Right lobe of liver (tissue), 6 donors: Measurements from ENCODE around the gene PFDN5. TPM values are rescaled to one million over a fixed set of nuclear protein-coding genes. Genes with fewer than 3 reads are reported as not detected.

ENCODE experiments used
- ATAC-seq, 4 donors: fragments of 200-7000 bp; cut with Tn5 transposase; one replicate each; pipeline ENCODE4 v1.9.1; 2020; ENCODE audit warnings: mild to moderate bottlenecking in 4 of 4, moderate library complexity in 4 of 4
- DNase-seq, 3 donors: peaks; one replicate each; pipeline ENCODE4 v3.0.0-alpha.2; 2020
- H3K27ac ChIP-seq, 3 donors: fragments of 200-600 bp; one replicate each; pipeline ENCODE4 v1.8.0; 2022
- H3K27me3 ChIP-seq, 2 donors: fragments of 200-600 bp; one replicate each; pipeline ENCODE4 v1.8.0; 2022
- H3K36me3 ChIP-seq, 4 donors: fragments of 200-600 bp; sonication (generic) in 1 of 4; one replicate each; pipeline versions ENCODE4 v1.5.1 to v1.8.0; 2017 to 2022; ENCODE audit warnings: control low read depth in 1 of 4
- H3K4me1 ChIP-seq, 4 donors: fragments of 200-600 bp; sonication (generic) in 1 of 4; one replicate each; pipeline versions ENCODE4 v1.5.1 to v1.8.0; 2017 to 2022; ENCODE audit warnings: control low read depth in 1 of 4
- H3K4me3 ChIP-seq, 3 donors: fragments of 200-600 bp; one replicate each; pipeline ENCODE4 v1.8.0; 2022
- H3K9me3 ChIP-seq, 4 donors: fragments of 200-600 bp; sonication (generic) in 1 of 4; one replicate each; pipeline versions ENCODE4 v1.5.1 to v1.8.0; 2017 to 2022; ENCODE audit warnings: control low read depth in 1 of 4
- CTCF ChIP-seq, 4 donors: fragments of 200-600 bp in 3 of 4; fragments of 450-650 bp in 1 of 4; IDR thresholded peaks; one replicate each; pipeline versions ENCODE4 v1.5.1 to v1.8.0; 2016 to 2022; ENCODE audit warnings: antibody characterized with exemption in 4 of 4, mild to moderate bottlenecking in 2 of 4
- POLR2A ChIP-seq: fragments of 450-650 bp; IDR thresholded peaks from one replicate; pipeline ENCODE4 v1.6.1; 2017; ENCODE audit warnings: antibody characterized with exemption, mild to moderate bottlenecking
- WGBS: methylation state at CpG from one replicate; pipeline ENCODE4 v1.1.6; 2018; ENCODE audit warnings: low coverage, low lambda C conversion rate; ENCODE audit not compliant: insufficient coverage; ENCODE audit errors: missing lambda C conversion rate; 5-methylcytosine and 5-hydroxymethylcytosine counted together
- intact Hi-C, 2 donors: fragments of 100-400 bp; cut with DNase I; formaldehyde crosslinking; loops; one replicate each; pipeline versions ENCODE4 v1.11.2 to v1.14.1; 2022
- total RNA-seq, 6 experiments: library from RNA; depleted of rRNA in 2 of 6; stranded (reverse); fragments of >200 nt in 2 of 6; fragmentation: NEBNext Ultra II Directional in 3 of 6; extraction: Animal tissue kit (Norgen Biotek cat#: 25700) in 3 of 6; gene quantifications; one replicate each; pipeline versions ENCODE4 v1.1.0 to v1.2.4, GENCODE V29; 2016 to 2023
- donor health status: DM: no; HTN: yes; CAD: no.
- donor health status: DM: no; HTN: no; CAD: no.
- donor health status: DM: no; HTN: no; CAD: no.
- donor health status: DM: no; HTN: yes; CAD: no.
- donor health status: DM: no; HTN: yes; CAD: no.

Gene PFDN5
- total RNA-seq, 6 experiments from 2014 or later = 122 to 170 (median 146) TPM

GRCh38 chr12:53306826-53307225 lies 11.5 kb downstream of the PFDN5 start:
- no peak for ATAC-seq

GRCh38 chr12:53308276-53308675 lies 12.9 kb downstream of the PFDN5 start:
- DNase-seq = no peak
- Histone ChIP-seq H3K4me1 (no peaks in the 10 kb centered on the region), H3K9me3 (no peaks in the 10 kb centered on the region), H3K36me3 (peaks cover 0 to 53% (median 8%) of the 10 kb centered on the region in 4 donors), H3K27ac (no peak overlapping the region), H3K4me3 (no peak overlapping the region), H3K27me3 (no peaks in the 10 kb centered on the region)
- TF ChIP-seq POLR2A (no peak), CTCF (IDR thresholded peaks at IDR 0.05) (no peak)
- intact Hi-C loops = no loop called here
- WGBS = 57% methylated on average over 4 of the region's 4 CpGs
- no peak for ATAC-seq

More at GRCh38 chr12:53306826-53307225, 11.5 kb downstream of the PFDN5 start:
- Histone ChIP-seq H3K9me3 (no peaks in the 10 kb centered on the region), H3K4me3 (no peak overlapping the region), H3K36me3 (peaks cover 0 to 57% (median 14%) of the 10 kb centered on the region in 4 donors), H3K4me1 (no peaks in the 10 kb centered on the region), H3K27ac (no peak overlapping the region), H3K27me3 (no peaks in the 10 kb centered on the region)
- WGBS = no CpG with 5 or more reads among the region's 10 CpGs
- no peak for TF ChIP-seq POLR2A
- no peak for TF ChIP-seq CTCF (IDR thresholded peaks at IDR 0.05)
- no peak for DNase-seq
- intact Hi-C loops = no loop called here

GRCh38 chr12:53313996-53314395 lies 18.7 kb downstream of the PFDN5 start:
- intact Hi-C loops = no loop called here
- peaks cover 0 to 55% (median 17%) of the 10 kb centered on the region in 4 donors for H3K36me3 ChIP-seq
- ATAC-seq (no peak), DNase-seq (no peak)
- no peak overlapping the region for H3K27ac ChIP-seq
- 67% methylated on average over 2 of the region's 3 CpGs for WGBS
- no peaks in the 10 kb centered on the region for H3K27me3 ChIP-seq
- no peak overlapping the region for H3K4me3 ChIP-seq
- no peaks in the 10 kb centered on the region for H3K9me3 ChIP-seq
- TF ChIP-seq CTCF (IDR thresholded peaks at IDR 0.05) (no peak), POLR2A (no peak)
- no peaks in the 10 kb centered on the region for H3K4me1 ChIP-seq

- H3K4me3 ChIP-seq = peak overlapping the region; percentile 76 to 94 (median 90)
- DNase-seq (no peak), ATAC-seq (no peak)
- 0% methylated on average over 5 of the region's 10 CpGs for WGBS
- peaks cover 0 to 22% (median 8%) of the 10 kb centered on the region in 4 donors for H3K36me3 ChIP-seq
- peaks cover 0 to 27% (median 10%) of the 10 kb centered on the region in 4 donors for H3K4me1 ChIP-seq
- no peaks in the 10 kb centered on the region for H3K27me3 ChIP-seq
- TF ChIP-seq POLR2A (no peak), CTCF (IDR thresholded peaks at IDR 0.05) (no peak)
- peak overlapping the region; percentile 95 to 96 (median 95) for H3K27ac ChIP-seq
- intact Hi-C loops = loop anchor here in 1 of 2 donors (10.0 kb wide), 1 partner anchor 184 kb away; the partner anchor contains the start of genes NPFF and TARBP2
- no peaks in the 10 kb centered on the region for H3K9me3 ChIP-seq
Observed at GRCh38 chr12:53320352-53321195, 25.2 kb downstream of the PFDN5 start.
